Kidney epithelial cell (primary cell): Measurements from ENCODE around the gene CHAT. TPM values are rescaled to one million over a fixed set of nuclear protein-coding genes. Genes with fewer than 3 reads are reported as not detected.

Experiments
- DNase-seq: peaks from one replicate; pipeline ENCODE4 v3.0.0-alpha.2; 2010; ENCODE audit warnings: low read depth
- H3K27me3 ChIP-seq: 2 replicates; pipeline ENCODE4 v1.6.0; 2011; ENCODE audit warnings: low read length; ENCODE audit not compliant: control insufficient read depth, insufficient read depth
- H3K36me3 ChIP-seq: 2 replicates; pipeline ENCODE4 v1.5.1; 2011; ENCODE audit warnings: low read length; ENCODE audit not compliant: control insufficient read depth, insufficient read depth
- H3K4me3 ChIP-seq: 2 replicates; pipeline ENCODE4 v1.5.1; 2011; ENCODE audit warnings: low read depth, mild to moderate bottlenecking, control low read depth, low read length
- total RNA-seq: library from RNA; depleted of rRNA; stranded (reverse); fragments of >200 nt; gene quantifications from 2 replicates; pipeline ENCODE4 v1.2.3, GENCODE V29; 2015
- TF ChIP-seq, protein P1 (sequence below): IDR thresholded peaks from 2 replicates; pipeline ENCODE4 v1.5.1; 2011; ENCODE audit warnings: mild to moderate bottlenecking, moderate library complexity, low read length, control low read depth, inconsistent platforms; ENCODE audit not compliant: insufficient read depth, poor library complexity, severe bottlenecking

The CHAT gene
- total RNA-seq, 1 donor from 2014 or later: not detected

DNA sequence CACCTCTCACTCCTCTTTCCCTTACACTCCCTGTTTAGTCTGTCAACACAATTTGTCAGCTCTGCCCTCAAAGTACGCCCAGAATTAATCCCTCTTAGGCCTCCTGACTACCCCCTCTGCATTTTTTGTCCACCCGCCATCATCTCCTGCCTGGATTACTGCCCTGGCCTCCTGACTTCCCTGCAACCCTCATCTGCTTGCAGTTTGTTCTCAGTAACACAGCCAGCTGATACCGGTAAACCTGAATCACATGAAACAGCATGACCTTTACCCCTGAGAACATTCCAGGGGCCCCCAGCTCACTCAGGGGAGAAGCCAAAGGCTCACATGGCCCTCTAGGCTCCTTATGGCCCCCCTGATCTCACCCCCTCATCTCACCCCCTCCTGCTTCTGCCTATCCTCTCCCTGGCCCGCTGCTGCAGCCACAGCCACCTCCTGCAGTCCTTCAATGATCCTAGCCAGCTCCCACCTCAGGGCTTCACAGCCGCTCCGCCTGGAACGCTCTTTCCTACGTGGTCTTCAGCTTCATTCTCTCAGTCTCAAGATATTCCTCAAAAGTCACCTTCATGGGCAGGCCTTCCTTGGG lies 74.5 kb downstream of the CHAT start:
- no peak overlapping the region for H3K4me3 ChIP-seq
- H3K36me3 ChIP-seq: no peaks in the 10 kb centered on the region
- TF ChIP-seq, protein P1, sequence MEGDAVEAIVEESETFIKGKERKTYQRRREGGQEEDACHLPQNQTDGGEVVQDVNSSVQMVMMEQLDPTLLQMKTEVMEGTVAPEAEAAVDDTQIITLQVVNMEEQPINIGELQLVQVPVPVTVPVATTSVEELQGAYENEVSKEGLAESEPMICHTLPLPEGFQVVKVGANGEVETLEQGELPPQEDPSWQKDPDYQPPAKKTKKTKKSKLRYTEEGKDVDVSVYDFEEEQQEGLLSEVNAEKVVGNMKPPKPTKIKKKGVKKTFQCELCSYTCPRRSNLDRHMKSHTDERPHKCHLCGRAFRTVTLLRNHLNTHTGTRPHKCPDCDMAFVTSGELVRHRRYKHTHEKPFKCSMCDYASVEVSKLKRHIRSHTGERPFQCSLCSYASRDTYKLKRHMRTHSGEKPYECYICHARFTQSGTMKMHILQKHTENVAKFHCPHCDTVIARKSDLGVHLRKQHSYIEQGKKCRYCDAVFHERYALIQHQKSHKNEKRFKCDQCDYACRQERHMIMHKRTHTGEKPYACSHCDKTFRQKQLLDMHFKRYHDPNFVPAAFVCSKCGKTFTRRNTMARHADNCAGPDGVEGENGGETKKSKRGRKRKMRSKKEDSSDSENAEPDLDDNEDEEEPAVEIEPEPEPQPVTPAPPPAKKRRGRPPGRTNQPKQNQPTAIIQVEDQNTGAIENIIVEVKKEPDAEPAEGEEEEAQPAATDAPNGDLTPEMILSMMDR: no peak
- no peak for DNase-seq
- peaks cover 26% of the 10 kb centered on the region for H3K27me3 ChIP-seq

DNA sequence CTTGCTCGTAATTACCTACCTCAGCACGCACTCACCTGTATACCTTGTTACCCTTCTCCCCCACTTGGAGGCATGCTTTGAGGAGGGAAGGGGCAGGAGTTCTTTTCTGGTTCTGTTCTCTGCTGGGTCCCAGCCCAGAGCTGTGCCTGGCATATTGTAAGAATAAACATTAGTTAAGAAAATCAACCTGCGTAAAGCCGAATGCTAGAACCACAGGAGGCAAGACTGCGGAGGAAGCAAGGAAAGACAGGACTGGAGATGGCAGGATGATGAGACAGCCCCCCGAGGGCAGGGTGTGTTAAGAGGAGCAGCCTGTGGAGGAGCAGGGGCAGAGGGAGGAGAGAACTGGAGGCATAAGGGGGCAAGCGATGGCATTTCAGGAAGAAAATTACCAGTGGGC lies 75.1 kb downstream of the CHAT start:
- Histone ChIP-seq H3K27me3 (peaks cover 26% of the 10 kb centered on the region), H3K36me3 (no peaks in the 10 kb centered on the region), H3K4me3 (no peak overlapping the region)
- TF ChIP-seq, protein P1: no peak
- no peak for DNase-seq

DNA sequence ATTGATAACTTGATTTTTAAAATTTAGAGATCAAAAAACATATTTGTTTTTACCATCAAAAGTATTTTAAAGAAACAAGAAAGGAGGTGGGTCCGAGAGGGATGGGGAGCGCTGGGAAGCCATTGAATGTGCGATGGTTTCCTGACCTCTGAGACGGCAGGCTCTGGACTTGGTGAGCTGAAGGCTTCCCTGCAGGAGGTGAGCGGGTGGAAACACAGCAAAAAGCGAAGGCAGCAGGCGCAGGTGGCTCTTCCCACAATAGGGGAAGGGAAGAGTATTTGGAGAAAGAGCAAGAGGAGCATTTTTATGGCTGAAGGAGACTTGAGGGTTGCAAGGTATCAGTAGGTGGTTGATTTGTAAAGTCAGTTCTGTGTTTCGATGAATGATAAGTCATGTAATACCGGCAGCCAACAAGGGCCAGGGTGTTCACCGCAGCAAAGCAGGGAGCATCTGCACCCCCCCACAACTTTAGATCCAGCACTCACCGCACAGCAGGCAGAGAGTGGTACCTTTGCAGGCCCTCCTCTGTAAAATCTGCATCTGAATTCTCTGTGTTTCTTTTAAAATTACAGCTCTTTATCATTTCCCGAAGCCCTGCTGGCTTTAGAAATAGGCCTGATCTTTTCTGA lies 76.2 kb downstream of the CHAT start:
- TF ChIP-seq, protein P1: no peak
- H3K4me3 ChIP-seq: no peak overlapping the region
- H3K27me3 ChIP-seq: peaks cover 26% of the 10 kb centered on the region
- no peaks in the 10 kb centered on the region for H3K36me3 ChIP-seq
- DNase-seq: no peak

DNA sequence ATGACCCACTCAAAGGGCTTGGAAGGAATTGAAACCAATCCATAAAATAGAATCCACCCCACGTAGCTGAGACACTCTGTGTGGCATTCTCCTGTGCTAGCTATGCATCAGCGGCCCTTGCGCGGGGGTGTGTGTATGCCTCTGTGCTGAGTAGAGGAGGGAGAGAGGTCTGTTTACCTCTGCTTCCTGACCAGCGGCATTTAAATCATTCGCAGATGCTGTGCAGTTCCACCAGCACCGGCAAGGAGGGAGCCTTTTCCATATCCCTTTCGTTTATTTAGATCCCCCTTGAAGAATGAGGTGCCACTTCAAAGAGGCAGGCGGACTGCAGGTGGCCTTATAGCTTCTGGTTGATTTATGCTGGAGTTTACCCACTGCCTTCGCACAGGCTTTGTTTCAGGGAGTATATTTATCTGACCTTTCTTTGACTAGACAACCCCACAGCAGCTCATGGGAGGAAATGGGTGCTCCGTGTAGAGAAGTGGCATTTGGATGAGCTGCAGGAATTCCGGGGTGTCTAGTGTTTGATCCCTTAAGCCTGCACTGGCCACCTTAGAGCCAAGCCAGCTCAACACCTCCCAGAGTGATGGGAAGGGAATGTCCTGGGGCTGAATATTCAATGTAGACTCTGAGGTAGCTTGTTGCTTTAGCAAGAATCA lies 77.0 kb downstream of the CHAT start:
- Histone ChIP-seq H3K27me3 (peaks cover 26% of the 10 kb centered on the region), H3K4me3 (no peak overlapping the region), H3K36me3 (no peaks in the 10 kb centered on the region)
- DNase-seq: no peak
- TF ChIP-seq, protein P1: no peak

DNA sequence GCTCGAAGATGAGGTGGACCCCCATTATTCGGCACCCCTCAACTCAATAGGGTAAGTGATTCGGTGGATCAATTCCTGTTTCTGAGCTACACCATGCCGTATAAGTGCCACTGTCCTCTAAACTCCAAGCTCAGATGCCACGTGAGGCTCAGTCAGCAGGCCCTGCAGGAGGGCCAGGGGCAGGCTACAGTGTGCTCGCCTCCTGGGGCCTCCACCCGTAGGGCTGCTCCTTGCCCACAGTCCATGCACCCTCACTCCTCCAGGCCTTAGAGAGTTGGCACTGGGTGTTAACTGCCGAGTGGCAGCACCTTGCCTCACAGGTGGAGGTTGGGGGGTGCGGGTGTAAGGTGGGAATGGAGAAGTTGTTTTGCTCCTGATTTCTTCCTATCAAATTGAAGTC lies 77.8 kb downstream of the CHAT start:
- Histone ChIP-seq H3K27me3 (peaks cover 26% of the 10 kb centered on the region), H3K4me3 (no peak overlapping the region), H3K36me3 (no peaks in the 10 kb centered on the region)
- TF ChIP-seq, protein P1: no peak
- no peak for DNase-seq
